ENCODE measurements around the gene COL23A1. TPM values are rescaled to one million over a fixed set of nuclear protein-coding genes. Genes with fewer than 3 reads are reported as not detected.

COL23A1 gene
- total RNA-seq, 2 donors from 2014 or later: 0.44 to 0.86 TPM

GRCh38 chr5:178454821-178455479 is 135.2 kb downstream of the COL23A1 start:
- Mint-ChIP-seq H3K9me3 (no peaks in the 10 kb centered on the region), H3K4me3 (no peak overlapping the region), H3K27ac (no peak overlapping the region), H3K36me3 (ENCODE audit: insufficient read depth in 2 of 2) (no peaks in the 10 kb centered on the region), H3K4me1 (ENCODE audit: low read depth) (no peaks in the 10 kb centered on the region), H3K27me3 (ENCODE audit: low read depth) (peaks cover under 1% of the 10 kb centered on the region)
- ATAC-seq (replicated peaks in 1 of 2) (no peak), DNase-seq (no peak)

GRCh38 chr5:178454303-178454702 is 135.9 kb downstream of the COL23A1 start:
- Mint-ChIP-seq H3K36me3 (ENCODE audit: insufficient read depth in 2 of 2) (no peaks in the 10 kb centered on the region), H3K4me3 (no peak overlapping the region)

GRCh38 chr5:178453224-178453623 is 137.0 kb downstream of the COL23A1 start:
- DNase-seq (no peak), ATAC-seq (replicated peaks in 1 of 2) (no peak)
- H3K4me1 Mint-ChIP-seq (ENCODE audit: low read depth): no peaks in the 10 kb centered on the region
- H3K27me3 Mint-ChIP-seq (ENCODE audit: low read depth): peaks cover 4% of the 10 kb centered on the region
- no peaks in the 10 kb centered on the region for H3K9me3 Mint-ChIP-seq
- H3K27ac Mint-ChIP-seq: no peak overlapping the region
- H3K36me3 Mint-ChIP-seq (ENCODE audit: insufficient read depth in 2 of 2): no peaks in the 10 kb centered on the region
- H3K4me3 Mint-ChIP-seq: no peak overlapping the region

More at GRCh38 chr5:178454303-178454702, 135.9 kb downstream of the COL23A1 start:
- H3K27ac Mint-ChIP-seq: no peak overlapping the region
- no peaks in the 10 kb centered on the region for H3K4me1 Mint-ChIP-seq (ENCODE audit: low read depth)
- ATAC-seq (replicated peaks in 1 of 2) (no peak), DNase-seq (no peak)
- H3K27me3 Mint-ChIP-seq (ENCODE audit: low read depth): peaks cover 4% of the 10 kb centered on the region
- no peaks in the 10 kb centered on the region for H3K9me3 Mint-ChIP-seq

DNA sequence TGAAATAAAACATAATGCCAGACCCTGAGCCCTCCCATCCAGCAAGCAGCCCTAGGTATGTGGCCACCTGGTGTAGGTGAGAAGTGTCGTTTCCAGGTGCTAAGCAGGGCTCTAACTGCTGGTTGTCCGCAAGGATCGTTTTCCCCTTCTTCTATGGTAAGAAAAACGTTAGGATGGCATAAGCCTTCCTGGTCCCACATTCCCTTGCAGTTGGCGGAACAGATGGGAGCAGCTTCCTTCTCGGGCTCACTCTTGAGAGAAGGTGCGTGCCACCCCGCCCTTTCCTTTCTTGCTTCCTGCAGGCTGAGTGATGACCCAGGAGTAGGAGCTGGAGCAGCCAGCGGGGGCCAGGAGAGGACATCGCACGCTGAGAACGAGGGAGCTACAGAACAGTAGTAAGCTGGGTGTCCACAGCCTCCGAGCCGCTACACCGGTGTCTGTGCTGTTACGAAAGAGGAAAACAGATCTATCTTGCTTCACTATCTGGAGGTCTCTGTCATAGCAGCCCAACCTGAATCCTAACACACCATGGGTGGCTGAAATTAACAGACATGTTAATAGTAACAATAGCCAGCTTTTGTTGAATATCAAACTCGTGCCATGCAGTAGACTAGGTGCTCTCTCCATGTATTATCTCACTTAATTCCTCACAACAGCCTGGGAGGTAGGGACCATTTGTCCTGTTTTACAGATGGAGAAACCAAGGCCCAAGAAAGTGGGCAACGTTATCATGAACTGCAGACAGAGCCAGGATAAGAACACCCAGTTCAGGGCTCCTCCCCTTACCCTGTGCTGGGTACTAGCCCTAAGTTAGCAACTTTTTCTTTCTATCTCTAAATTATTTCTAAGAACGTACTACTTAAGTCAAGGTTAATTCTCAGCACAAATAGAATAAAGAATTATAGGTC is 139.8 kb downstream of the COL23A1 start:
- Mint-ChIP-seq H3K4me1 (ENCODE audit: low read depth) (no peaks in the 10 kb centered on the region), H3K9me3 (no peaks in the 10 kb centered on the region), H3K27me3 (ENCODE audit: low read depth) (peaks cover 4% of the 10 kb centered on the region), H3K4me3 (no peak overlapping the region), H3K36me3 (ENCODE audit: insufficient read depth in 2 of 2) (no peaks in the 10 kb centered on the region), H3K27ac (no peak overlapping the region)
- ATAC-seq (replicated peaks in 1 of 2): no peak
- no peak for DNase-seq

- H3K27me3 Mint-ChIP-seq (ENCODE audit: low read depth): peaks cover 4% of the 10 kb centered on the region
- no peak for DNase-seq
- no peak overlapping the region for H3K4me3 Mint-ChIP-seq
- no peaks in the 10 kb centered on the region for H3K4me1 Mint-ChIP-seq (ENCODE audit: low read depth)
- ATAC-seq (replicated peaks in 1 of 2): no peak
- no peaks in the 10 kb centered on the region for H3K9me3 Mint-ChIP-seq
- no peak overlapping the region for H3K27ac Mint-ChIP-seq
- H3K36me3 Mint-ChIP-seq (ENCODE audit: insufficient read depth in 2 of 2): no peaks in the 10 kb centered on the region
Measured at GRCh38 chr5:178449163-178450070, 140.8 kb downstream of the COL23A1 start.

- no peaks in the 10 kb centered on the region for H3K9me3 Mint-ChIP-seq
- H3K36me3 Mint-ChIP-seq (ENCODE audit: insufficient read depth in 2 of 2): no peaks in the 10 kb centered on the region
- no peak overlapping the region for H3K4me3 Mint-ChIP-seq
- DNase-seq: no peak
- H3K27ac Mint-ChIP-seq: no peak overlapping the region
- H3K4me1 Mint-ChIP-seq (ENCODE audit: low read depth): no peaks in the 10 kb centered on the region
- H3K27me3 Mint-ChIP-seq (ENCODE audit: low read depth): peaks cover 4% of the 10 kb centered on the region
- ATAC-seq (replicated peaks in 1 of 2): no peak
Measured at GRCh38 chr5:178445534-178445933, 144.7 kb downstream of the COL23A1 start.

DNA sequence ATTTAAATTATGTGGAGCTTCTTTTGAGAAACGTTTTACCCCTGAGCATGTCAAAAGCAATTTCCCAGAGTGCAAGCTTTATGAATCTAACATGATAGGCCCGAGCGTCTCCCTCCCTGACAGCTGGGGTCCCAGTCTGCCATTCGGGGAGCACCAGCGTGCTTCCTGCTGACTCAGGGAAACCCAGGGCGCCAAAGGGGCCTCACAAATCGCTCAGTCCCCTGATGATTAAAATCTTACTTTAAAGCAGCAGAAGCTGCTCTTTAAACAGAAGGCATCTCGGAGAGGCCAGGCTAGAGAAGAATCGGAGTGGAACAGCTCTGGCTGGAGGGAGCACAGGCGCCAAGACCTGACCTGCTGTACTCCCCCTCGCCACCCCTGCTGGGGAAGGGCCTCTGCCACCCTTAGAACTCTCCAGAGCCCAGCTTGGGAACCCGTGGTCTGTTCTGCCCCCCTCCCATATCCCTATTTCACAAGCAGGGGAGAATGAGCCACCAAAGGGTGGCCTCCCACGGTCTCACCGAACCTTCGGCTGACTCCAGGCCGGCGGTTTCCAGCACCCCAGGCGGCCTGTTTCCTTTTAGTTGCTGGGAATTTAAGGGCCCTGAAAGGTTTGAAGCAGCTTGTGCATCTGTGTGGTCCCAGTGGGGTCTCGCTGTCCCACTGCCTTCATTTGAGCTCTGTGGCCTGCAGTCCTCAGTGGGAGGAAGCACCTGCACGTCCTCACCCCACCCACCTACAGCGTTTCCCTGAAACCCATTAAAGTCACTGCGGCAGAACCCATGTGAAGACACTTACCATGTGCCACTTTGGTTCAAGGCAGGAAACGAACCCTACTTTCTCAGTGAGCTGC is 147.6 kb downstream of the COL23A1 start:
- H3K4me1 Mint-ChIP-seq (ENCODE audit: low read depth): no peaks in the 10 kb centered on the region
- ATAC-seq (replicated peaks in 1 of 2) (no peak), DNase-seq (no peak)
- no peaks in the 10 kb centered on the region for H3K9me3 Mint-ChIP-seq
- peaks cover 12% of the 10 kb centered on the region for H3K27me3 Mint-ChIP-seq (ENCODE audit: low read depth)
- H3K27ac Mint-ChIP-seq: no peak overlapping the region
- no peak overlapping the region for H3K4me3 Mint-ChIP-seq
- H3K36me3 Mint-ChIP-seq (ENCODE audit: insufficient read depth in 2 of 2): no peaks in the 10 kb centered on the region

DNA sequence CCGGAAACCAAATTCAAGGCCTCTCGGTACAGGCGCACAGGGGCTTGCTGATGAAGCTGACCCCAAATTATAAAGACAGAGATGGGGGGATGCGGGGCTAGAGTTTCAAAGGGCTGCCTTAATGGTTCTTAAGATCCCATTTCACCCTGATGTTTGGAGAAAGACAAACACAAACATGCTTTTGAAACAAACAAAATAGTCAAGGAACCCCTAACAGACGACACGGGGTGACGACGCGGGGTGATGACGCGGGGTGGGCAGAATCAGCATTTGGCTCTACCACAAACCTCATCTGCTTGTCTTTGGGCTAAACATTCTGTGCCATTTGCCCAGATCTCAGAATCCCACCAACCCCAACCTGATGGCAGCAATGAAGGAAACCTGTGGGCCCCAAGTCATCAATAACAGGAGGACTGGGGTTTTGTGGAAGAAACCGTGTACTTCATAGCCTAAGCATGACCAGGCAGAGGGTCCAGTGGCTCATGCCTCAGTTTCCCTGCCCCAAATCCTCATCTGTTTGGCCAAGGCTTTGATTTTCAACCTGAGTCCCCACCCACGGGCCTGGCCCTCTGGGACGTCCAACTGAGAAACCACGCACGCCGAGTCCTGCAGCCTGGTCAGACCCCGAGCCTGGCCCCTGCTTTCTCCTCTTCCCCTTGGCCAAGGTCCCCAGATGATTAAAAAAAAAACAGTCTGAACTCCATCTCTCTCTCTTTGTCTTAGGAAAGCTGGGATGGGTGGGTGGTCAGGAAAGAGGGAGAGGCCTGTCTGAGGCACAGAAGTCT is 148.5 kb downstream of the COL23A1 start:
- no peak for ATAC-seq (replicated peaks in 1 of 2)
- Mint-ChIP-seq H3K4me1 (ENCODE audit: low read depth) (no peaks in the 10 kb centered on the region), H3K9me3 (no peaks in the 10 kb centered on the region), H3K4me3 (no peak overlapping the region), H3K27ac (no peak overlapping the region), H3K27me3 (ENCODE audit: low read depth) (peaks cover 12% of the 10 kb centered on the region), H3K36me3 (ENCODE audit: insufficient read depth in 2 of 2) (no peaks in the 10 kb centered on the region)
- DNase-seq: no peak

GRCh38 chr5:178440181-178440580 is 150.0 kb downstream of the COL23A1 start:
- H3K9me3 Mint-ChIP-seq: no peaks in the 10 kb centered on the region
- no peaks in the 10 kb centered on the region for H3K36me3 Mint-ChIP-seq (ENCODE audit: insufficient read depth in 2 of 2)
- no peak overlapping the region for H3K27ac Mint-ChIP-seq
- DNase-seq: no peak
- peaks cover 18% of the 10 kb centered on the region for H3K27me3 Mint-ChIP-seq (ENCODE audit: low read depth)
- no peak for ATAC-seq (replicated peaks in 1 of 2)
- H3K4me3 Mint-ChIP-seq: no peak overlapping the region
- no peaks in the 10 kb centered on the region for H3K4me1 Mint-ChIP-seq (ENCODE audit: low read depth)

- DNase-seq: no peak
- no peak overlapping the region for H3K4me3 Mint-ChIP-seq
- H3K27ac Mint-ChIP-seq: no peak overlapping the region
- peaks cover 18% of the 10 kb centered on the region for H3K27me3 Mint-ChIP-seq (ENCODE audit: low read depth)
- no peaks in the 10 kb centered on the region for H3K4me1 Mint-ChIP-seq (ENCODE audit: low read depth)
- H3K36me3 Mint-ChIP-seq (ENCODE audit: insufficient read depth in 2 of 2): no peaks in the 10 kb centered on the region
- no peaks in the 10 kb centered on the region for H3K9me3 Mint-ChIP-seq
- no peak for ATAC-seq (replicated peaks in 1 of 2)
Measured at GRCh38 chr5:178439493-178440180, 150.6 kb downstream of the COL23A1 start.

DNA sequence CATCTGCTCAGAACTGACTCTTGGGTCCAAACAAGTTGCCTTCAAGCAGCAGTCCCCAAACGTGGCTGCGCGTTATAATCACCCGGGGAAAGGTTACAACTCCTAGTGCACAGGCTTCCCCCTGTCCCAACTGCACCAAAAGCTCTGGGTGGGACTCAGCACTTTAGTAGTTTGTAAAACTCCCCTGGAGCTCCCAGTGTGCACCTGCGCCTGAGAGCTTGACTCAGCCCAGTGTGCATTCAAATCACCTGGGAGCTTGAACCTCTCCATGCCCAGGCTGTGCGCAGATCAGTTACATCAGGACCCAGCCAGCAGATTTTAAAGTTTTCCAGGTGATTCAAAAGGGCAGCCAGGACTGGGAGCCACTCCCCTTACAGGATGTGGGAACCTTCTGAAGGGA is 151.4 kb downstream of the COL23A1 start:
- no peak overlapping the region for H3K4me3 Mint-ChIP-seq
- ATAC-seq (replicated peaks in 1 of 2): no peak
- no peaks in the 10 kb centered on the region for H3K9me3 Mint-ChIP-seq
- H3K27me3 Mint-ChIP-seq (ENCODE audit: low read depth): peaks cover 18% of the 10 kb centered on the region
- H3K27ac Mint-ChIP-seq: no peak overlapping the region
- H3K4me1 Mint-ChIP-seq (ENCODE audit: low read depth): no peaks in the 10 kb centered on the region
- no peaks in the 10 kb centered on the region for H3K36me3 Mint-ChIP-seq (ENCODE audit: insufficient read depth in 2 of 2)
- no peak for DNase-seq
